ENCODE results near the gene ZNF814.
A peak's percentile ranks its signal among the peaks of the same experiment; 100 is the strongest.
"Not testable (repeated sequence)": the region's sequence is repeated elsewhere in the genome, so short reads cannot be mapped to it uniquely, and the experiment has no call there.

The ZNF814 gene

DNA sequence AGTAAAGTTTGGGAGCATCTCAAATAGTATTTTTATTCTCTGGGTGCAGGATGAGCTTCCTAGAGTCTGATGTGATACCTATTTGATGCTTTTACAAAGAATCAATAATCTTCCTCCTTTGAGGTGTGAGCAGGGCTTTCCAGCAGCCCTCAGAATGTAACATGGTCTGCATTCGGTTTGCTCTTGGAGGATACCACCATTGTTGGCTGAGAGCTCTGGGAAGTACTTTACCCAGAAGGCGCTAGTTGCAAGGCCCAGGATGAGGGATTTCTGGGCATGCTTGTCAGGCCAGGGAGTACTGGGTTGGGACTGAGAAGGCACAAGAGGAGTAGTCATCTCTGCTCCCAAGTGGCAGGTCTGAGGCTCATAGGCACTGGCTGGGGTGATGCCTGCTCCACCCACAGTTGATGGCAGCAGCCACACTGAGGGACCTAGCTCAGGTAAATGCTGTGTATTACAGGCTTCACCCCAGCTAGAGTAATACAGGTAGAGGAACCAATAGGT, 39.6 kb downstream of the ZNF814 start:
- H3K36me3 ChIP-seq (replicated peaks): peaks cover 31% of the 10 kb centered on the region
- H3K9me3 ChIP-seq; H3K27me3 ChIP-seq (ENCODE audit: low read depth); in situ Hi-C loops (cut with MboI; ENCODE audit: low sequenced_read_pairs); DNase-seq (ENCODE audit: low spot score in 2 of 2); H3K4me1 ChIP-seq: not testable (repeated sequence)
- peak overlapping the region; percentile 55 for H3K4me3 ChIP-seq

GRCh38 chr19:57847164-57847563, 41.7 kb downstream of the ZNF814 start:
- peaks cover 17% of the 10 kb centered on the region for H3K36me3 ChIP-seq (replicated peaks)
- in situ Hi-C loops (cut with MboI; ENCODE audit: low sequenced_read_pairs); H3K4me1 ChIP-seq; DNase-seq (ENCODE audit: low spot score in 2 of 2); H3K4me3 ChIP-seq; H3K9me3 ChIP-seq; H3K27me3 ChIP-seq (ENCODE audit: low read depth): not testable (repeated sequence)

GRCh38 chr19:57841122-57841763, 47.6 kb downstream of the ZNF814 start:
- in situ Hi-C loops (cut with MboI; ENCODE audit: low sequenced_read_pairs): no loop called here
- Histone ChIP-seq H3K36me3 (replicated peaks) (peaks cover 21% of the 10 kb centered on the region), H3K27me3 (ENCODE audit: low read depth) (no peaks in the 10 kb centered on the region), H3K4me3 (no peak overlapping the region), H3K4me1 (no peaks in the 10 kb centered on the region), H3K9me3 (no peaks in the 10 kb centered on the region)
- no peak for DNase-seq (ENCODE audit: low spot score in 2 of 2)

GRCh38 chr19:57838622-57839191, 50.1 kb downstream of the ZNF814 start:
- H3K4me1 ChIP-seq; H3K4me3 ChIP-seq; H3K9me3 ChIP-seq; DNase-seq (ENCODE audit: low spot score in 2 of 2); in situ Hi-C loops (cut with MboI; ENCODE audit: low sequenced_read_pairs); H3K27me3 ChIP-seq (ENCODE audit: low read depth): not testable (repeated sequence)
- H3K36me3 ChIP-seq (replicated peaks): peaks cover 15% of the 10 kb centered on the region

- H3K27me3 ChIP-seq (ENCODE audit: low read depth); H3K4me1 ChIP-seq; H3K9me3 ChIP-seq; in situ Hi-C loops (cut with MboI; ENCODE audit: low sequenced_read_pairs); DNase-seq (ENCODE audit: low spot score in 2 of 2); H3K4me3 ChIP-seq: not testable (repeated sequence)
- peaks cover 11% of the 10 kb centered on the region for H3K36me3 ChIP-seq (replicated peaks)
Observed at GRCh38 chr19:57836991-57837390, 51.8 kb downstream of the ZNF814 start.

DNA sequence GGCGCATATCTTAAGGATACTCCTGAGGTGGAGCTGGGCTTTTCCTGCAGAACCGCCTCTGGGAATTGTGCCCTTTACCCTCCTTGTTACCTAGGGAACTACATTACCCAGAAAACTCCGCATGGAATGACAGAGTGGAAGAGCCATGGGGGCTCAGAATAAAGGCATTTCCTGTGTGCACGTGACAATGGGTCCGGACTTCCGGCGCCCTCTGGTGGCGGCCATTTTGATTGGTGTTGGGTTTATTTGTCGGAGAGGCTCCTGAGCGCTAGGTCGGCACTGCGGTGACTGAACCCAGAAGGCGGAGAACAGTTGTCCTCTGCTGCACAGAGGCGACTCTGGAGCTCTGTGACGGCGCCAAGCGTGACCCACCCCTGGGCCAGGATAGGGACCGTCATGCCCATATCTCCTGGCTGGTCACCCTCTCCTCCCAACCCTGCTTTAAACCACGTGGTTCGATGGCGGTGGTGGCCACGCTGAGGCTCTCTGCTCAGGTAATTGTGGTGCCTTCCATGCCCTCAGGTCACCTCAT, 58.7 kb downstream of the ZNF814 start, which contains the start of gene ZNF587B:
Gene ZNF587B (plus strand): TSS at position 229 of the 532 bp plus-strand sequence. CDS start 230 bp downstream, at position 459.
- Histone ChIP-seq H3K9me3 (no peaks in the 10 kb centered on the region), H3K27me3 (ENCODE audit: low read depth) (no peaks in the 10 kb centered on the region), H3K36me3 (replicated peaks) (peaks cover 15% of the 10 kb centered on the region), H3K4me1 (no peaks in the 10 kb centered on the region), H3K4me3 (no peak within 1 kb of the TSS)
- peak; percentile 4 to 62 for DNase-seq (ENCODE audit: low spot score in 2 of 2)
- in situ Hi-C loops (cut with MboI; ENCODE audit: low sequenced_read_pairs): no loop called here

GRCh38 chr19:57829316-57829715, 59.5 kb downstream of the ZNF814 start:
- in situ Hi-C loops (cut with MboI; ENCODE audit: low sequenced_read_pairs): no loop called here
- DNase-seq (ENCODE audit: low spot score in 2 of 2): no peak
- Histone ChIP-seq H3K9me3 (no peaks in the 10 kb centered on the region), H3K36me3 (replicated peaks) (peaks cover 16% of the 10 kb centered on the region), H3K4me1 (no peaks in the 10 kb centered on the region), H3K4me3 (no peak overlapping the region), H3K27me3 (ENCODE audit: low read depth) (no peaks in the 10 kb centered on the region)

GRCh38 chr19:57825511-57825910, 63.3 kb downstream of the ZNF814 start:
- H3K27me3 ChIP-seq (ENCODE audit: low read depth): no peaks in the 10 kb centered on the region
- in situ Hi-C loops (cut with MboI; ENCODE audit: low sequenced_read_pairs): no loop called here
- DNase-seq (ENCODE audit: low spot score in 2 of 2): no peak
- peaks cover 40% of the 10 kb centered on the region for H3K36me3 ChIP-seq (replicated peaks)
- H3K4me3 ChIP-seq: no peak overlapping the region
- no peaks in the 10 kb centered on the region for H3K9me3 ChIP-seq
- H3K4me1 ChIP-seq: peaks cover 4% of the 10 kb centered on the region; the same call in 1 of the 2 replicates

GRCh38 chr19:57823608-57824007, 65.2 kb downstream of the ZNF814 start:
- H3K4me1 ChIP-seq; DNase-seq (ENCODE audit: low spot score in 2 of 2); H3K27me3 ChIP-seq (ENCODE audit: low read depth); in situ Hi-C loops (cut with MboI; ENCODE audit: low sequenced_read_pairs); H3K4me3 ChIP-seq; H3K9me3 ChIP-seq: not testable (repeated sequence)
- H3K36me3 ChIP-seq (replicated peaks): peaks cover 37% of the 10 kb centered on the region

GRCh38 chr19:57823155-57823554, 65.7 kb downstream of the ZNF814 start:
- H3K9me3 ChIP-seq; DNase-seq (ENCODE audit: low spot score in 2 of 2); H3K4me3 ChIP-seq; H3K4me1 ChIP-seq; in situ Hi-C loops (cut with MboI; ENCODE audit: low sequenced_read_pairs); H3K27me3 ChIP-seq (ENCODE audit: low read depth): not testable (repeated sequence)
- peaks cover 34% of the 10 kb centered on the region for H3K36me3 ChIP-seq (replicated peaks)

GRCh38 chr19:57821501-57821900, 67.3 kb downstream of the ZNF814 start:
- H3K4me1 ChIP-seq; H3K9me3 ChIP-seq; H3K4me3 ChIP-seq; in situ Hi-C loops (cut with MboI; ENCODE audit: low sequenced_read_pairs); H3K27me3 ChIP-seq (ENCODE audit: low read depth); DNase-seq (ENCODE audit: low spot score in 2 of 2): not testable (repeated sequence)
- H3K36me3 ChIP-seq (replicated peaks): peaks cover 30% of the 10 kb centered on the region

DNA sequence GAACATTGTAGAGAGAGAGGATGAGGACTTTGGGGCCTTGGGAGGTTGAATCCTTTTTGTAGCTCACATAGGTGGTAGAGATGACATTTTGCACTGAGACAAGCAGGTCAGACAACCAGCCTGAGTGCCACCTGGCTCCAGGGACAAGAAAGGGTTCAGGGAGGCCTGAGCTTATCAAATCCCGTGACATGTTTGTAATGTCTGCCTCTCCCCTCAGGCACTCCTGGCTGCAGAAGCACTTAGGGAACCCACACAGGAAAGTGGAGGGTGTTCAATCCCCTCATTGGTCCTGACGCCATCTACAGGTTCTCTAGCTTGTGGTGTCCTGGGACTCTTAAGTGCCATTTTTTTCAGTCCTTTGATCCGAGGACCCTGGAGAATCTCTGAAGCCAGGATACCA, 67.7 kb downstream of the ZNF814 start:
- H3K9me3 ChIP-seq; H3K4me1 ChIP-seq; in situ Hi-C loops (cut with MboI; ENCODE audit: low sequenced_read_pairs); H3K27me3 ChIP-seq (ENCODE audit: low read depth); DNase-seq (ENCODE audit: low spot score in 2 of 2): not testable (repeated sequence)
- Histone ChIP-seq H3K4me3 (peak overlapping the region; percentile 97; the same call in 1 of the 2 replicates), H3K36me3 (replicated peaks) (peaks cover 30% of the 10 kb centered on the region)

DNA sequence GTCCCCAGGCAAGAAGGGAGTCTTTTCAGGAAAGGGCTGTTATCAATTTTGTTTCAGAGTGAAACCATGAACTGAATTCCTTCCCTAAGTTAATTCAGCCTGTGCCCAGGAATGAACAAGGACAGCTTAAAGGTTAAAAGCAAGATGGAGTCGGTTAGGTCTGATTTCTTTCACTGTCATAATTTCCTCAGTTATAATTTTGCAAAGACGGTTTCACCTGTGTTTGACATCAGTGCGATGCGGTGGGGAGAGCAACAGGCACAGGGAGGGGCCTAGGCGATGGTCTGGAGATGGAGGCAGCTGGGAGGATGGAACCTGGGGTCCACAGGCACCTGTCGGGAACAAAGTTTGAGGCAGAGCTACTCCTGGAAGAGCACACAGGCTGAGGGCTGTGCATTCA, 68.2 kb downstream of the ZNF814 start:
- Histone ChIP-seq H3K4me3 (peak overlapping the region; percentile 97), H3K4me1 (peaks cover 5% of the 10 kb centered on the region; the same call in 1 of the 2 replicates), H3K36me3 (replicated peaks) (peaks cover 26% of the 10 kb centered on the region), H3K9me3 (no peaks in the 10 kb centered on the region), H3K27me3 (ENCODE audit: low read depth) (no peaks in the 10 kb centered on the region)
- in situ Hi-C loops (cut with MboI; ENCODE audit: low sequenced_read_pairs): no loop called here
- no peak for DNase-seq (ENCODE audit: low spot score in 2 of 2)

DNA sequence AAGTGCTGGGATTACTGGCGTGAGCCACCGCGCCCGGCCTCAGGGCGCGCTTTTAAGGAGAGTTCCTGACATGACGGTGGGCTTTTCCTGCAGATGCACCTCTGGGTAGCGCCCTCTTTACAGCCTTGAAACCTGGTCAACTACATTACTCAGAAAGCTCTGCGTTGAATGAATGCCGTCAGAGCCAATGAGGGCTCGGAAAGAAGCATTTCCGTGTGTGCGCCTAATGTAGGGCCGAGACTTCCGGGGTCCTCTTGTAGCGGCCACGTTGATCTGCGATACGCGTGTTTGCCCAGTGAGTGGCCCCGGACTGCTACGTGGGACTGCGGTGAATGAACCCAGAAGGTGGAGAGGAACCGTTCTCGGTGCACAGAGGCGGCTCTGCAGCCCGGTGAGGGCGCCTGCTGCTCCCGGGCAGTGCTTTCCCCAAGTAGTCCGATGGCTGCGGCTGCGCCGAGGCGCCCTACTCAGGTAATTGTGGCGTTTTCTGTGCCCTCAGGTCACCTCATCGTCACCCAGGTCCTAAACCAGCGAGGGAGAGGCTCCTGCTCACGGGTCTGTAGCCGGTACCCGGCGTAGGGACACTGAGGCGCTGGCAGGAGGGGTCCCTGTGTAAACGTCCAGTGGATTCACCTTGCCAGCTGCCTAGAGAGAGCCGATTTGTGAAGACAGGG, 69.2 kb downstream of the ZNF814 start:
- H3K4me3 ChIP-seq: peak overlapping the region; percentile 97
- H3K27me3 ChIP-seq (ENCODE audit: low read depth): no peaks in the 10 kb centered on the region
- H3K36me3 ChIP-seq (replicated peaks): peaks cover 26% of the 10 kb centered on the region
- peaks cover 5% of the 10 kb centered on the region for H3K4me1 ChIP-seq
- H3K9me3 ChIP-seq: no peaks in the 10 kb centered on the region
- peak; percentile 88 to 91 for DNase-seq (ENCODE audit: low spot score in 2 of 2)
- in situ Hi-C loops (cut with MboI; ENCODE audit: low sequenced_read_pairs): no loop called here
